SH-SY5Y (cell line): ENCODE data around the gene DAGLA.

Experiments used
- GATA2 ChIP-seq: IDR thresholded peaks from 2 replicates; pipeline ENCODE4 v1.6.1; 2011; ENCODE audit warnings: mild to moderate bottlenecking, low read depth, low read length
- GATA3 ChIP-seq: IDR thresholded peaks from 2 replicates; pipeline ENCODE4 v1.6.1; 2011; ENCODE audit warnings: low read depth, mild to moderate bottlenecking, low read length, moderate library complexity

DAGLA gene

GRCh38 chr11:61771195-61771894 is 91.2 kb downstream of the DAGLA start:
- TF ChIP-seq GATA3 (no peak), GATA2 (no peak)

DNA sequence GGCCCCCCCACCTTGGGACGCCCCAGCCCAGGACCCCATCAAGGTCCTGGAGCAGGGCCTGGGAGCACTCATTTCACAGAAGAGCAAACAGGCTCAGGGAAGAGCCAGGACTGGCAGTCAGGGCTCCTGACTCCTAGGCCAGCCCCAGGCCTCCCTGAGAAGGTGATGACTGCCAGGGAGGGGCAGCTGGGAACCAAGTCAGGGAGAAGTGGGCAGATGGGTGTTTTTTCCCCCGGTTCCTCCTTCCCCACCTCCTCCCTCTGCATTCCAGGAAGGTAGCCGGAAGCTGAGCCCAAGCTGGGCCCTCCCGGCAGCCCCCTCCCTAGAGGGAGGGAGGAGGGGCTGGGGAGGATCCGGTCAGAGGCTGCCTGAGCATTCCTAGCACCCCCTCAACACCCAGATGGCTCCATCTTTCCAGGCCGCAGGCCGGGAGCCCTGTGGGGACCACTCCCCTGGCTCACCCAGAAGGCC is 91.8 kb downstream of the DAGLA start:
- TF ChIP-seq GATA2 (no peak), GATA3 (no peak)

GRCh38 chr11:61773356-61773755 is 93.2 kb downstream of the DAGLA start:
- TF ChIP-seq GATA2 (no peak), GATA3 (no peak)

DNA sequence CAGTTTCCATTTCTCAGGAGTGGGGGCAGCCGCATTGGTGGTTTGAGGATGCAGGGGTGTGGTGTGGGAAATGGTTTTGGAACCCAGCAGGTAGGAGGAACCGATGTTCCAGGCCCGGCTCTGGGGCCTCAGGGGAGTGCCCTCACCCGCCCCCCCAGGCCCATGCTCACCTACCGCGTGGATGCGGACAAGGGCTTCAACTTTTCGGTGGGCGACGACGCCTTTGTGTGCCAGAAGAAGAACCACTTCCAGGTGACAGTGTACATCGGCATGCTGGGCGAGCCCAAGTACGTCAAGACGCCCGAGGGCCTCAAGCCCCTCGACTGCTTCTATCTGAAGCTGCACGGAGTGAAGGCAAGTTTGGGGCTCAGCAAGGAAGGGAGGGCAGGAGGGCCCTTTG is 93.6 kb downstream of the DAGLA start:
- TF ChIP-seq GATA3 = no peak
- TF ChIP-seq GATA2 = no peak

DNA sequence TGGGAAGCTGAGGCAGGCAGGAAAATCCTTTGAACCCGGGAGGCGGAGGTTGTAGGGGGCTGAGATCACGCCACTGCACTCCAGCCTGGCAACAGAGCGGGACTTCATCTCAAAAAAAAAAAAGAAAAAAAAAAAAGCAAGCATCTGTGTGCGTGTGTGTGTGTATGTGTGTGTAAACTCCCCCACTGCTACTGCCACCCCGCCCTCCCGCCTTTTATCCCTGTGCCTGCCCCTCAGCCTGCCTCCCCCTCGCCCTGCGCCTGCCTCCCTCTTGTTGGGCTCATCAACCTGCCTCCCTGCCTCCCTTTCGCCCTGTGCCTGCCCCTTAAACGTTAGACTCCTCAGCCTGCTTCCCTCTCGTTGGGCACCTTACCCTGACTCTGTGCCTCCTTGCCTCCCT is 94.2 kb downstream of the DAGLA start:
- no peak for TF ChIP-seq GATA3
- TF ChIP-seq GATA2 = no peak

DNA sequence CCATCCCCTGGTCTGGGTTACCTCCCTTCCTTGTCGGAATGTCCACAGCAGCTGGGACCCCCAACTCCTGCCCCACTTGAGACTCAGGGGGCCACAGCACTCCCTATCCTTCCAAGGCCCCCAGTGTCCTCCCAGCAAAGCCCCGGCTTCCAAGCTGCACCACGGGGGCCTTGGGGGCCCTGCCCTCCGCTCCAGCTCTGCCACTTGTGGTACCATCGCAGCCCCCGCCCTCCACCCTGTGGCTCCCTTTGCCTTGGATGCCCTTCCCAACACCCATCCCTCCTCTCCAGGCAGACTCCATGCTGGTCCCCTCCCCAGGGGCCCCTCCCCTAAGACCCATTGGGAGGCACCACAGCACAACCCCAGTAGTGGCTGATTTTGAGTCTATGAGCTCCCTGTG is 94.9 kb downstream of the DAGLA start:
- TF ChIP-seq GATA3 (no peak), GATA2 (no peak)

DNA sequence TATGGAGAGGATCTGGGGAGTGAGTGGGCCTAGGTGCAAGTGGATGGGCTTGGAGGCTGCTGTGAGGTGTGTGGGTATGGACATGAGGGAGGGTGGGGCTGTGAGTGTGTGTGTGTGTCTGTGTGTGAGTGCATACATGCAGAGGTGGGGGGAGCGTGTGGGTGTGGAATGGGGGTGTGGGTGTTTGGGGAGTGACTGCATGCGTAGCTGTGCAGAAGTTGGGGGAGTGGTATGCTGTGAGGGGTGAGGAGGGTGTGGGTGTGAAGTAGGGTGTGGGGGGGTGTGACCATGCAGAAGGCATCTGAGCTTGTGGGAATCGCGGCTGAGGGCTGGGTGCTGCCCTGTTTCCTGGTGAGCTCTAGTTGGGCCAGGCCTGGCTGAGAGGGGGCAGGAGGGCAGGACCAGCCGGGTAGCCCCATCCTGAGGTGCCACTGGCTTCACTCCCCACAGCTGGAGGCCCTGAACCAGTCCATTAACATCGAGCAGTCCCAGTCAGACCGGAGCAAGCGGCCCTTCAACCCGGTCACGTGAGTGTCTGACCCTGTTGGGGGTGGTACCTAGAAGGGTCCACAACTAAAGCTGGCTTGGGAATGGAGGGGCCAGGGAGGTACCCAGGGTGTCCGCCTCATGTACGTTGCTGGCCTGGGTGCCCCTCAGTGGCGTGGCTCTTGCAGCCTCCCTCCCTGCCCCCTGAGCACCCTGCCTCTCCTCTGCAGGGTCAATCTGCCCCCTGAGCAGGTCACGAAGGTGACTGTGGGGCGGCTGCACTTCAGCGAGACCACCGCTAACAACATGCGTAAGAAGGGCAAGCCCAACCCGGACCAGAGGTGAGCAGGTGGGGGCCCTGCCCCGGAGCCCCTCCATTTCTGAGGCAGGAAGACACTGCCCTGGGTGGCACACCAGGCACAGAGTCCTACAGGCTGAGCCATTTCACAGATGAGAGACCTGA is 95.7 kb downstream of the DAGLA start:
- no peak for TF ChIP-seq GATA2

DNA sequence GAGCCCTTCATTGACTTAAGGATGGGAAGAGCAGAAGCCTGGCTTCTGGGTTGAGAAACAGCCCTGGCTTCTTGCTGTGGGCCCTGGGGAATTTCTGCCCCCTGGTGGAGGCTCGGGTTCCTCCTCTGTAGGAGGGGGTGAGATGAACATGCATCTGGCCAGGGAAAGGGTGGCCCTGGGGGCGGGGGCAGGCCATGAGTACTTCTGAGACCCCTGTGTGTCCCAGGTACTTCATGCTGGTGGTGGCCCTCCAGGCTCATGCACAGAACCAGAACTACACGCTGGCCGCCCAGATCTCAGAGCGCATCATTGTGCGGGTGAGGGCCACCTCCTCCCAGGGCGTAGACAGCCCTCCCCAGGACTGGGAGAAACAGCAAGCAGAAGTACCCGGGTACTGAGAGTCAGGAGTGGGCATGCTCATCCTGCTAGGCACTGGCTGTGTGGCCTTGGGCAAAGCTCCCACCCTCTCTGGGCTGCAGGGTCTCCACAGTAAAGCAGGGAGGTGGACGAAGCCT is 96.4 kb downstream of the DAGLA start:
- TF ChIP-seq GATA2 (no peak), GATA3 (no peak)

GRCh38 chr11:61777234-61778090 is 97.3 kb downstream of the DAGLA start:
- TF ChIP-seq GATA2 (no peak), GATA3 (no peak)

DNA sequence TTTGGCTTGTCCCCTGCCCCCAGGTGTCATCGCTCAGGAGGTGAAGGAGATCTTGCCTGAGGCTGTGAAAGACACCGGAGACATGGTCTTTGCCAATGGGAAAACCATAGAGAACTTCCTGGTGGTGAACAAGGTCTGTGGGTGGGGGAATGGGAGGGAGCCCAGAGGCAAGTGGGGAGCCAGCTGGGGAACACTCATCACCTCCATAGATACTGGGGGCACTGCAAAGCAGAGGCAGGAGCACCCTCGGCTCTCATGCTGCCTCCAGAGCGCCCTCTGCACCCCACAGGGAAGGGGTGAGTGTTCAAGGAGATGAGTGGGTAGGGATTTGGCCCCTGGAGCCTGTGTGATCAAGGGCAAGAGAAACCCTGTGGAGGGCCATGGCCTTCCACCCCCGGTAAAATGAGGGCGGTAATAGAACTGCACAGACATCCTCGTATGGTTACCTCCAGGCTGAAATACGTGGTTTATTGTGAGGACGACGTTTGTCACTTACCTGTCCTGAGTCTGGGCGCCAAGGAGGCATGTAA is 98.2 kb downstream of the DAGLA start:
- TF ChIP-seq GATA2 (no peak), GATA3 (no peak)

DNA sequence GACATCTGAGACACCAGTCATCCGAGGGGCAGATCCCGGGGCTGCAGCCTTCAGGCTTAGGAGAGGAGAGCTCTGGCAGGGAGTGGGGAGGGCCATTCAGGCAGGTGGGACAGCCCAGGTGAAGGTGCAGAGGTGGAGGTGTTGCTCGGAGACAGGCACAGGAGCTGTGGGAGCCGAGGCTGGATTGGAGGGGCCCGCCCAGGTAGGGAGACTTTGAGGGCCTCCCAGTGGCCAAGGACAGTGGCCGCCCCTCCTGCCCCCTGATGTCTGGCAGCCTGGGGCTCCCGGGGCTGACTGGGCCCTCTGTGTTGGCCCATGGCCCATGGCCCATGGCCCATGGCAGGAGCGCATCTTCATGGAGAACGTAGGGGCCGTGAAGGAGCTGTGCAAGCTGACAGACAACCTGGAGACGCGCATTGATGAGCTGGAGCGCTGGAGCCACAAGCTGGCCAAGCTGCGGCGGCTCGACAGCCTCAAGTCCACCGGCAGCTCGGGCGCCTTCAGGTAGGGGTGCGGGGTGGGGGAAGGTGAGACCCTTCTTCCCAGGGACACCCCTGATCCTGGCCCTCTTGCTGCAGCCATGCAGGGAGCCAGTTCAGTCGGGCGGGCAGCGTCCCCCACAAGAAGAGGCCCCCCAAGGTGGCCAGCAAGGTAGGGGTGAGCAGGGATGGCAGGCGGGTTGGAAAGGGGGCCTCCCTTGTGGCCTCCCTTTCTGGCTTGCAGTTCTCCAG is 98.9 kb downstream of the DAGLA start:
- TF ChIP-seq GATA3 = no peak
- no peak for TF ChIP-seq GATA2

- TF ChIP-seq GATA2 = no peak
- no peak for TF ChIP-seq GATA3
Measured at GRCh38 chr11:61779666-61780525, 99.7 kb downstream of the DAGLA start.
